Left forelimb (tissue), 1 donor: Measurements from ENCODE around the gene QRSL1.
"Not testable (repeated sequence)": the region's sequence is repeated elsewhere in the genome, so short reads cannot be mapped to it uniquely, and the experiment has no call there.

ENCODE experiments used
- DNase-seq: peaks from one replicate; pipeline ENCODE4 v3.0.0-alpha.2; 2018; ENCODE audit warnings: low spot score

QRSL1 gene

DNA sequence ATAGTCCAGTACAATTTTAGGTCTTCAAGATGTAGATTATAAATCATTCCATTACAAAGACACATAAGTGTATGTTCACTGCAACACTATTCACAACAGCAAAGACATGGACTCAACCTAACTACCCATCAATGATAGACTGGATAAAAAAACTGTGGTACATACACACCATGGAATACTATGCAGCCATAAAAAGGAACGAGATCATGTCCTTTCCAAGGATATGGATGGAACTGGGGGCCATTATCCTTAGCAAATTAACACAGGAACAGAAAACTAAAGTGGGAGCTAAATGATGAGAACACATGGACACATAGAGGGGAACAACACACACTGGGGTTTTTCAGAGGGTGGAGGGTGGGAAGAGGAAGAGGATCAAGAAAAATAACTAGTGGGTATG is 6.3 kb upstream of the QRSL1 start:
- DNase-seq = no peak

DNA sequence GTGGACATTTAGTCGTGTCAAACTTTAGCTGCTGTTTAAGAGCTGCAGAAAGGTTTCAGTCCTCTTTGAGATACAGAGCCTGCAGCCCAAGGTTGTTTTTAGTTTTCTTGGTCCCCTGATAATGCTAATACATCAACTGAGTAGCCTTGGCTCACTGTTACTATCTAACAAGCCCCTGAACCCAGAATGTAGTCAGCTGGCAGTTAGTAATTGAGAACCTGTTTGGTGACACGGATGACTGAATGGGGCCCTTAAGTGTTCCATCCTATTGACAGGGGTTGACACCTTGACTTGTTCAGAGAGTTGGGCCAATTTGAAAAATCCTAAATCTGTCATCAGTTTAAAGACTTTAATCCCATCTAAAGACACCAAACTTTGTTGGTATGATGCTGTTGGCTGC is 2.9 kb upstream of the QRSL1 start:
- DNase-seq = no peak

GRCh38 chr6:106627760-106628159 is 1.6 kb upstream of the QRSL1 start:
- DNase-seq = not testable (repeated sequence)

DNA sequence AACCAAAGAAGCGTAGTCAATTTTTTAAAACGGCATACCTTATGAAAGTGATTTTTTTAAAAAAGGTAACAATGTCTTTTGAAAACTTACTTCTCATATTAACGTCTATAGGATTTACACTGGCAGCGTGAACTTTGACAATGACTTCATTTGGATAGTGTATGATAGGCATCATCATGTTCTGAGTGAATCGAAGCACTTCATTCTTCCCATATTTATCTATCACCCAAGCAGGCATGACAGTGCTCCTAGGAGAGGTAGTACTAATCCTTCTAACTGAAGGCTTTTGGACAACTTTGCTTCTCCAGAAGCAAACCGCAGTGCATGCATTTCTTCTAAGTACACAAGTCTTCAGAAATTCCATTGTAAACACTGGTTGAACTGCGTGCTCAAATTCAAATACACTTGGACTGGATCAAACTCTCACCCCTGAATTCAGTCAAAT is 698 bp upstream of the QRSL1 start:
- DNase-seq = no peak

DNA sequence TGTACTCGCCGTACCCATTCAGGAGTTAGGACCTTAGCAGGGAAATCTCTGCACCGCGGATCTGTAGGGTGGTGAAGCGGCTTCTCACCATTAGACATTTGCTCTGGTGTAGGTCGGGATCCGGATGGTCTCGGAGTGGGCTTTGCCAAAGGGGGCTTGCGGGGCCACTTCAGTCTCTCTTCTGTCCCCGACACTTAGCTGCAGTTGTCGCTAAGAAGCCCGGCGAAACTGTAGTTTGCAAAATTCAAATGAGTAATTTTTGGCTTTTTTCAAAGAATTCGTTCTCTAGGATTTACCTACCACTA is 433 bp downstream of the QRSL1 start:
- DNase-seq = no peak

DNA sequence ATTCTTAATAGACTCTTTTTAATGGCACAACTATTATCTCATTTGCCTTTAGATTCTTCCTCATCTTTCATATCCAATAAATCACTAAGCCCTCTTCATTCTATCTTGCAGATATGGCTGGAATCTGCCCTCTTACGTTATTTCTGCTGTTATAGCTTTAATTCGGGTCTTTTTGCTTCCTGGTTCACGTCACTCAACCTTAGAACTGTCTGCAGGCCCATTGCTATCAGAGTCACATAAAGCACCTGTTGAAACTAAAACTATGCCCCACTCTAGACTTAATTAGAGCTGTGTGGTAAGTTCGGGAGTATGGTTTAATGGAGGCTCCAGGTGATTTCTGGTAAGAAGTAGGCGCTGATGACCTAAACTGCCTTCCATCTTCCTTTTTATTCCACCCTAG is 988 bp downstream of the QRSL1 start:
- DNase-seq = no peak

- DNase-seq = no peak
Observed at GRCh38 chr6:106631346-106631745, 2.0 kb downstream of the QRSL1 start.

- DNase-seq = no peak
Observed at GRCh38 chr6:106634565-106634964, 5.2 kb downstream of the QRSL1 start.

- DNase-seq = no peak
Observed at GRCh38 chr6:106637051-106637716, 7.8 kb downstream of the QRSL1 start.

DNA sequence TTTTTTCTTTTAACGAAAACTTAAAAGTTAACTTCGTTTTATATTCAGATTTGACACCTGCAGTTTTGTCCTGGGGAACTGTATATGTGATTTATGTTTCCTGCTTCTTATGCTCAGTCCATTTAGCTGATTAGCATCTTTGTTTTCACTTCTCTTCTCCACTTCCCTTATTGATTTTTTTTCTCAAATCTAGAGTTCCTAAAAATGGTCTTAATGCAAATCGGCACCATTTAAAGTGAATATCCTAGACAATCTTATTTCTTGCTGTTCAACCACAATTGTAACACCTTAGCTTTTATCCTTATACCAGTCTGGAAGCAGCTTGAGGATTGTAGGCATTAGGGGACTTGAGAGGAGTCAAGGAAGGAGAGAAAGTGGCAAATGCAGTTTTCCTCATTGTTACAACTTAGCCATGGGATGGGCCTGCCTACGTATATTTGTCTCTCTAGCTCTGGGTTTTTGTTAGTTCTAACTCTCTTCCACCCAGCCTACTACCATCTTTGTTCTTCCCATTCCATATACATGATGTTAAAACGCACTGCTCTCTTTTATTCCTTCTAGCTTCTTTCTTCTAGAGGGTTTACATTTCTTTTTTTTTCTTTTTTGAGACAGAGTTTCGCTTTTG is 8.5 kb downstream of the QRSL1 start:
- DNase-seq = no peak

GRCh38 chr6:106639812-106640211 is 10.4 kb downstream of the QRSL1 start:
- DNase-seq = no peak

- DNase-seq = no peak
Observed at GRCh38 chr6:106642476-106642875, 13.1 kb downstream of the QRSL1 start.

- no peak for DNase-seq
Observed at GRCh38 chr6:106643061-106643460, 13.7 kb downstream of the QRSL1 start.

- no peak for DNase-seq
Observed at GRCh38 chr6:106648651-106649308, 19.4 kb downstream of the QRSL1 start.

- no peak for DNase-seq
Observed at GRCh38 chr6:106658469-106658868, 29.1 kb downstream of the QRSL1 start.

DNA sequence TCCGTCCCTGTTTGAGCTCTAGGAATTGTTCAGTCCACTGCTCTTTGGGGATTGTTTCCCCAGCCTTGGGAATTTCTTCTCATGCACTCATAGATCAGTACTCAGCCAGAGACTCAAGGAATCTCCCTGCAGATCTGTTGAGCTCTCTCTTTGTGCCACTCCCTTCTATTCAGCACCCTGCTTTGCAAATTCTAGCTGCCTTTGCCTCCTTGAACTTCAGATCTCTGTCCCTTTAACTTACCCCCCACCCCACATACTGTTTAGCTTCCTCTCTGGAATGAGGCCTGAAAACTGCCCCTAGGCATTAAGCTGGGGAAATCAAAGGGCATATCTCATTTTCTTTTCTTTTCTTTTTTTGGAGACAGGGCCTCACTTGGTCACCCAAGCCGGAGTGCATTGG is 30.5 kb downstream of the QRSL1 start:
- no peak for DNase-seq

- DNase-seq = no peak
Observed at GRCh38 chr6:106662458-106662857, 33.1 kb downstream of the QRSL1 start.

GRCh38 chr6:106666282-106667021 is 37.1 kb downstream of the QRSL1 start:
- DNase-seq = no peak

DNA sequence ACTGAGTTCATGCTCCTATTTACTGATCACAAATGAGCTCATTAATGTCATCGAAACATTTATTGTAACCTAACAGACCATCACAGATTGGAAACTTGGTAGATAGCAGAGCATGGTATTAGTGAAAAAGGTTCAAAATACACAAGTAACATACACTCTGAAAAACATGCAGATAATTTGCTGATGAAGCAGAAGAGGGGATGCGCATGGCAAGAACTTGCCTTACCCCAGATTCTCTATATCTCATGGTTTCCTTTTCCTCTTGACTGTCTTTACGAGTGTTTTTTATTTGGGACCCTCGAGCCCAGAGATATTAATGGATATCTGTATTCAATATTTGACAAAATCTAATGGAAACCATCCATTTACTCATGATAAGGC is 37.6 kb downstream of the QRSL1 start:
- DNase-seq = no peak

DNA sequence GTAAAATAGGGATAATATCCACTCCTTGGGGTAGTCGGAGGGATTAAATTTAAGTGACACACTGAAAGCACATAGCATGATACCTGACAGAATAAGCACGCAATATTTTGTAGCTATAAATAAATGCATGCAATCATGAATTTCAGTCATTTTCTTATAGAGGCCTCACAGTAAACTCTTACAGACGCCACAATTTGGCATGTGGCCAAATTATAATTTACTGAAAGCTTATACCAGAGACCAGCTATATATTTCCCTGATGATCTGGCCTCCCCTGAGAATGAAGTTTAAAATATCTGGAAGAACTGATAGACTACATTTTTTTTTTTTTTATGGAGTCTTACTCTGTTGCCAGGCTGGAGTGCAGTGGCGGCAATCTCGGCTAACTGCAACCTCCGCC is 40.9 kb downstream of the QRSL1 start:
- DNase-seq = no peak

DNA sequence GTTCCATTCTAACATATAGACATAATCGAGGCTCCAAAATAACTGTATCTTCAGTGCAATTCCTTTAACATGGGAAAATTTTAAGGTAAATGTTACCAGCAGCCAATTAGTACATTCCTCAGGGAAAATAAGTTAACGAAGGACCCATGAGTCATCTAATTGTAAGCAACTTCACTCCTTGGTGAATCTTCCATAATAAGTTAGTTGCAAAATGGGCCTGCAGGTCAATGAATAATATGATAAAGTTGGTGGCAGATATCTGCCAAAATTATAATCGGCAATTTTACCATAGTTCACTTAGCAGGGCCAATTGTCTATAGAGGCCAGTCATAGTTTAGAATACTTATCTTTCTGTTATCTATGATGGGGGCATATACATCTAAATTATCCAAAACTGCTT is 42.3 kb downstream of the QRSL1 start:
- no peak for DNase-seq

DNA sequence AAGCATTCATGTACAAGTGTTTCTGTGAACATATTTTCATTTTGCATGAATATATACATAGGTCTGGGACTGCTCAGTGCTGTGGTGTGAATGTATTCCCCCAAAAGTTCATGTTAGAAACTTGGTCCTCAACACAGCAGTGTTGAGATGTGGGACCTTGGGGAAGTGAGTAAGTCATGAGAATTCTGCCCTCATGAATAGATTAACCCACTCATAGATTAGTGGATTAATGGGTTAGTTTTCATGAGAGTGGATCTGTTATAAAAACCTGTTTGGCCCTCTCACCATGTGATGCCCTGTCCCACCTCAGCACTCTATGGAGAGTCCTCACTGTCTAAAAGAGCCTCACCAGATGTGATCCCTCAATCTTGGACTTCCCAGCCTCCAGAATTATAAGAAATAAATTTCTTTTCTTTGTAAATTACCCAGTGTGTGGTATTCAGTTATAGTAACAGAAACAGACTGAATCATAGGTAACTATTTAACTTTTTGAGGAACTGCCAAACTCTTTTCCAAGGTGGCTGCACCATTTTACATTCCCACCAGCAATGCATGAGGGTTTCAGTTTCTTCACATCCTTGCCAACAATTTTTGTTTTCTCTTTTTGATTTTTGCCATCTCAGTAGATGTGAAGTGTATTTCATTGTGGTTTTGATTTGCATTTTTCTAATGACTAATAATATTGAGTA is 45.3 kb downstream of the QRSL1 start:
- DNase-seq = no peak
